H9 (cell line): ENCODE data around the gene CCL3. TPM values are rescaled to one million over a fixed set of nuclear protein-coding genes. Genes with fewer than 3 reads are reported as not detected.
A peak's percentile ranks its signal among the peaks of the same experiment; 100 is the strongest.

Experiments
- DNase-seq: peaks from one replicate; pipeline ENCODE4 v3.0.0-alpha.2; 2017
- H2AFZ ChIP-seq: one replicate; pipeline ENCODE4 v1.6.1; 2013; ENCODE audit warnings: mild to moderate bottlenecking, low read length, control low read depth, moderate library complexity
- H2AK5ac ChIP-seq: 2 replicates; pipeline ENCODE4 v1.6.1; 2013; ENCODE audit warnings: low read length, control low read depth, mixed read lengths; ENCODE audit not compliant: insufficient read length
- H2BK120ac ChIP-seq: one replicate; pipeline ENCODE4 v1.6.1; 2013; ENCODE audit warnings: low read depth, mild to moderate bottlenecking, low read length, control low read depth, inconsistent platforms; ENCODE audit not compliant: poor library complexity, severe bottlenecking
- H2BK12ac ChIP-seq: 2 replicates; pipeline ENCODE4 v1.6.1; 2013; ENCODE audit warnings: low read length, control low read depth, mixed read lengths, low read depth; ENCODE audit not compliant: insufficient read length
- H2BK15ac ChIP-seq: 2 replicates; pipeline ENCODE4 v1.6.1; 2013; ENCODE audit warnings: low read depth, low read length, control low read depth
- H2BK20ac ChIP-seq: one replicate; pipeline ENCODE4 v1.6.1; 2013; ENCODE audit warnings: low read depth, mild to moderate bottlenecking, low read length, control low read depth, inconsistent platforms; ENCODE audit not compliant: poor library complexity, severe bottlenecking
- H2BK5ac ChIP-seq: 2 replicates; pipeline ENCODE4 v1.6.1; 2013; ENCODE audit warnings: low read length, control low read depth, mixed read lengths; ENCODE audit not compliant: insufficient read length
- H3K14ac ChIP-seq: 2 replicates; pipeline ENCODE4 v1.6.1; 2013; ENCODE audit warnings: low read length, control low read depth; ENCODE audit not compliant: insufficient read depth
- H3K18ac ChIP-seq: 2 replicates; pipeline ENCODE4 v1.6.1; 2013; ENCODE audit warnings: low read depth, mild to moderate bottlenecking, mixed read lengths, low read length, control low read depth; ENCODE audit not compliant: insufficient read length
- H3K23ac ChIP-seq: 2 replicates; pipeline ENCODE4 v1.6.1; 2013; ENCODE audit warnings: low read length, control low read depth, mixed read lengths, low read depth; ENCODE audit not compliant: insufficient read length
- H3K23me2 ChIP-seq: 2 replicates; pipeline ENCODE4 v1.6.1; 2013; ENCODE audit warnings: low read depth, mild to moderate bottlenecking, mixed read lengths, low read length, control low read depth; ENCODE audit not compliant: insufficient read length, poor library complexity, severe bottlenecking
- H3K27ac ChIP-seq: 2 replicates; pipeline ENCODE4 v1.5.1; 2013; ENCODE audit warnings: low read length, control low read depth, mixed read lengths, low read depth; ENCODE audit not compliant: insufficient read length
- H3K27me3 ChIP-seq: 2 replicates; pipeline ENCODE4 v1.6.1; 2013; ENCODE audit warnings: low read length, control low read depth, inconsistent platforms; ENCODE audit not compliant: insufficient read depth
- H3K4ac ChIP-seq: 2 replicates; pipeline ENCODE4 v1.6.1; 2013; ENCODE audit warnings: low read depth, mild to moderate bottlenecking, control low read depth, inconsistent platforms, low read length, moderate library complexity
- H3K4me1 ChIP-seq: 2 replicates; pipeline ENCODE4 v1.6.1; 2013; ENCODE audit warnings: low read length, control low read depth, inconsistent platforms; ENCODE audit not compliant: insufficient read depth
- H3K4me2 ChIP-seq: 2 replicates; pipeline ENCODE4 v1.6.1; 2013; ENCODE audit warnings: low read length, control low read depth, mixed read lengths; ENCODE audit not compliant: insufficient read length, insufficient read depth
- H3K56ac ChIP-seq: 2 replicates; pipeline ENCODE4 v1.6.1; 2013; ENCODE audit warnings: low read depth, mild to moderate bottlenecking, mixed read lengths, low read length, control low read depth; ENCODE audit not compliant: insufficient read length
- H3K79me1 ChIP-seq: 2 replicates; pipeline ENCODE4 v1.6.1; 2013; ENCODE audit warnings: low read depth, mild to moderate bottlenecking, moderate library complexity, low read length, control low read depth, inconsistent platforms; ENCODE audit not compliant: insufficient read depth, poor library complexity, severe bottlenecking
- H3K79me2 ChIP-seq: 2 replicates; pipeline ENCODE4 v1.6.1; 2013; ENCODE audit warnings: low read length, control low read depth, inconsistent platforms; ENCODE audit not compliant: insufficient read depth
- H3K9ac ChIP-seq: 2 replicates; pipeline ENCODE4 v1.6.1; 2013; ENCODE audit warnings: low read length, control low read depth, mixed read lengths; ENCODE audit not compliant: insufficient read length; ENCODE audit errors: extremely low read depth
- H3K9me3 ChIP-seq: one replicate; pipeline ENCODE4 v1.6.1; 2013; ENCODE audit warnings: low read depth, low read length, inconsistent platforms; ENCODE audit not compliant: control insufficient read depth
- H3T11ph ChIP-seq: one replicate; pipeline ENCODE4 v1.6.1; 2013; ENCODE audit warnings: mild to moderate bottlenecking, low read length, control low read depth, inconsistent platforms
- H4K20me1 ChIP-seq: one replicate; pipeline ENCODE4 v1.6.1; 2013; ENCODE audit not compliant: control insufficient read depth, insufficient read length, insufficient read depth
- H4K5ac ChIP-seq: 2 replicates; pipeline ENCODE4 v1.6.1; 2013; ENCODE audit warnings: low read depth, mild to moderate bottlenecking, mixed read lengths, low read length, control low read depth; ENCODE audit not compliant: insufficient read length
- H4K8ac ChIP-seq: replicated peaks from 2 replicates; pipeline ENCODE4 v1.6.1; 2013; ENCODE audit warnings: low read length, control low read depth, mixed read lengths, low read depth; ENCODE audit not compliant: insufficient read length
- H4K91ac ChIP-seq: 2 replicates; pipeline ENCODE4 v1.6.1; 2013; ENCODE audit warnings: low read depth, mild to moderate bottlenecking, moderate library complexity, mixed read lengths, low read length, control low read depth; ENCODE audit not compliant: insufficient read length
- H3K27ac Mint-ChIP-seq, 3 experiments: 2 replicates in 2 of 3; 3 replicates in 1 of 3; pipeline ENCODE4 v1.8.0; 2020 to 2021; ENCODE audit warnings: mixed read lengths in 3 of 3, mild to moderate bottlenecking in 1 of 3, moderate library complexity in 1 of 3
- H3K27me3 Mint-ChIP-seq: 2 replicates; pipeline ENCODE4 v1.8.0; 2021; ENCODE audit warnings: low read depth, mild to moderate bottlenecking, moderate library complexity, mixed read lengths
- H3K36me3 Mint-ChIP-seq, 3 experiments: 2 replicates in 2 of 3; 3 replicates in 1 of 3; pipeline ENCODE4 v1.8.0; 2020 to 2021; ENCODE audit warnings: low read depth in 3 of 3, mixed read lengths in 3 of 3; ENCODE audit not compliant: insufficient read depth in 1 of 3
- H3K4me1 Mint-ChIP-seq, 2 experiments: 2 replicates each; pipeline ENCODE4 v1.8.0; 2020; ENCODE audit warnings: mixed read lengths in 2 of 2
- H3K4me3 Mint-ChIP-seq, 2 experiments: 2 replicates in 1 of 2; 3 replicates in 1 of 2; pipeline ENCODE4 v1.8.0; 2020 to 2021; ENCODE audit warnings: mild to moderate bottlenecking in 2 of 2, mixed read lengths in 2 of 2, moderate library complexity in 1 of 2
- H3K9me3 Mint-ChIP-seq, 2 experiments: 2 replicates in 1 of 2; 3 replicates in 1 of 2; pipeline ENCODE4 v1.8.0; 2020; ENCODE audit warnings: mild to moderate bottlenecking in 2 of 2, mixed read lengths in 2 of 2, moderate library complexity in 1 of 2
- WGBS: extraction: QIAGEN DNeasy Blood & Tissue Kit; methylation state at CpG from one replicate; pipeline ENCODE4 v1.1.7; 2013; ENCODE audit warnings: missing lambda C conversion rate, low lambda C conversion rate, mixed read lengths; ENCODE audit not compliant: insufficient read length; ENCODE audit errors: extremely low coverage; 5-methylcytosine and 5-hydroxymethylcytosine counted together
- total RNA-seq: library from RNA; stranded (reverse); gene quantifications from 2 replicates; pipeline ENCODE4 v1.2.1, GENCODE V29; 2021
- TF ChIP-seq, protein P1 (sequence below): fragments of 200-600 bp; sonication (generic); conservative IDR thresholded peaks from 3 replicates; pipeline ENCODE4 v1.8.0; 2021; ENCODE audit warnings: antibody characterized with exemption, mild to moderate bottlenecking

The CCL3 gene
- total RNA-seq, 1 experiment from 2014 or later: not detected

DNA sequence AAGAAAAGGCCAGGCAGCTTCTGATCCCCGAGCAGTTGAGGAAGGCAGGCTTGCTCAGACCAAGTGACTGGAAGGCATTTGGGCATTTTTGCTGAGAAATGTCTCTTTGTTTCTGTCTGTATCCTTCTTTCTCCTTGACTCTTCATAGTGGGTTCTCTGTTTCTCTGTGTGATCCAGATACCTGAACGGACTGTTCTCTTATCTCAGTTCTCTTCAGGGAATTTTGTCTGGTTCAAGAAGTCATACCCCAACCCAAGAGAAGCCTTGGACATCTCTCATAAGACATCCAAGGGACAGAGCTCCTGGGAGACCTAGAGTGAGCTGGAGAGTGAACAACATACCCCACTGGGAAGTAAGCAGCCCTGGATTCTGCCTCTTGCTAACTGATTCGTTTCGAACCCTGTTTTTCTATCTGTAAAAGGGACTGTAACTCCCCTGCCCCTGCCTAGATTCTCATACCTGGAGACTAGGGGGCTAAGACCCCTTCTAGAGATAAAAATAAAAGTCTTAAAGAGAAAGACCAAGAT, 541 bp downstream of the CCL3 start:
- Histone ChIP-seq H3K27me3 (no peaks in the 10 kb centered on the region), H2AFZ (peak overlapping the region; percentile 48), H2BK20ac (no peak overlapping the region), H2BK120ac (no peak overlapping the region), H3K4me2 (no peak overlapping the region), H3K23ac (no peak overlapping the region), H3K4me1 (no peaks in the 10 kb centered on the region; the same call in 1 of the 2 replicates), H3K9me3 (no peaks in the 10 kb centered on the region), H3K9ac (no peak overlapping the region), H4K8ac (no peak overlapping the region), H2BK15ac (no peak overlapping the region), H3K18ac (no peak overlapping the region), H4K5ac (no peak overlapping the region), H3K27ac (no peak overlapping the region), H3K4ac (no peak overlapping the region), H4K91ac (no peak overlapping the region), H3K14ac (no peak overlapping the region), H3K79me1 (no peaks in the 10 kb centered on the region), H4K20me1 (no peaks in the 10 kb centered on the region), H3K23me2 (no peaks in the 10 kb centered on the region), H3K56ac (no peak overlapping the region), H2BK5ac (no peak overlapping the region), H3T11ph (no peak overlapping the region), H2AK5ac (no peak overlapping the region), H3K79me2 (no peaks in the 10 kb centered on the region), H2BK12ac (no peak overlapping the region)
- Mint-ChIP-seq H3K36me3 (no peaks in the 10 kb centered on the region), H3K27ac (peak overlapping the region in 2 of 3 experiments; percentile 29 to 46; a peak in 2 of 7 replicates), H3K4me1 (peaks cover 18% of the 10 kb centered on the region in 2 experiments), H3K27me3 (peaks cover 8% of the 10 kb centered on the region), H3K4me3 (no peak overlapping the region), H3K9me3 (no peaks in the 10 kb centered on the region)
- DNase-seq: no peak
- no CpG with 5 or more reads among the region's 4 CpGs for WGBS
- TF ChIP-seq, protein P1, sequence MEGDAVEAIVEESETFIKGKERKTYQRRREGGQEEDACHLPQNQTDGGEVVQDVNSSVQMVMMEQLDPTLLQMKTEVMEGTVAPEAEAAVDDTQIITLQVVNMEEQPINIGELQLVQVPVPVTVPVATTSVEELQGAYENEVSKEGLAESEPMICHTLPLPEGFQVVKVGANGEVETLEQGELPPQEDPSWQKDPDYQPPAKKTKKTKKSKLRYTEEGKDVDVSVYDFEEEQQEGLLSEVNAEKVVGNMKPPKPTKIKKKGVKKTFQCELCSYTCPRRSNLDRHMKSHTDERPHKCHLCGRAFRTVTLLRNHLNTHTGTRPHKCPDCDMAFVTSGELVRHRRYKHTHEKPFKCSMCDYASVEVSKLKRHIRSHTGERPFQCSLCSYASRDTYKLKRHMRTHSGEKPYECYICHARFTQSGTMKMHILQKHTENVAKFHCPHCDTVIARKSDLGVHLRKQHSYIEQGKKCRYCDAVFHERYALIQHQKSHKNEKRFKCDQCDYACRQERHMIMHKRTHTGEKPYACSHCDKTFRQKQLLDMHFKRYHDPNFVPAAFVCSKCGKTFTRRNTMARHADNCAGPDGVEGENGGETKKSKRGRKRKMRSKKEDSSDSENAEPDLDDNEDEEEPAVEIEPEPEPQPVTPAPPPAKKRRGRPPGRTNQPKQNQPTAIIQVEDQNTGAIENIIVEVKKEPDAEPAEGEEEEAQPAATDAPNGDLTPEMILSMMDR: no peak
